Stimulated activated CD8-positive, alpha-beta memory T cell treated with anti-CD3 and anti-CD28 coated beads, Interleukin-7, amount 100 ng/mL, for 24 hours (primary cell): ENCODE data around the gene C2CD4C.
"Not testable (repeated sequence)": the region's sequence is repeated elsewhere in the genome, so short reads cannot be mapped to it uniquely, and the experiment has no call there.

ENCODE experiments used
- DNase-seq: peaks from one replicate; pipeline ENCODE4 v3.0.0-alpha.2; 2020; ENCODE audit warnings: low read depth

Gene C2CD4C

DNA sequence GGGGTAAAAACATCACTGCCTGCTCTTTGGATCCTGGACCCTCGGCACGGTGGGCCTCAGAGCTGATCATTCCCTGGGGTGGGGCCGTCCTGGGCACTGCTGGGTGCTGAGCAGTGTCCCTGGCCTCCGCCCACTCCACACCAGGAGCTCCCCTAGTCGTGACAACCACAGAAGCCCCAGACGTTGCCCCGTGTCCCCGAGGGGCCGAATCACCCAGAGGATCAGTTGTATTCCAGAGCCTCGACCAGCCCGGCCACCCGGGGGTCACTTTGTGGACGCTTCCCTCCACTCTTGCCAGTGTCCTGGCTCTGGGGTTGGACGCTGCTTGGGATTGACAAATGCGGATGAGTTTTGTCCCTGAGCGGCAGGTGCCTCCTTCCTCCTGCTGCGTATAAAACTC lies 10.2 kb downstream of the C2CD4C start:
- no peak for DNase-seq

DNA sequence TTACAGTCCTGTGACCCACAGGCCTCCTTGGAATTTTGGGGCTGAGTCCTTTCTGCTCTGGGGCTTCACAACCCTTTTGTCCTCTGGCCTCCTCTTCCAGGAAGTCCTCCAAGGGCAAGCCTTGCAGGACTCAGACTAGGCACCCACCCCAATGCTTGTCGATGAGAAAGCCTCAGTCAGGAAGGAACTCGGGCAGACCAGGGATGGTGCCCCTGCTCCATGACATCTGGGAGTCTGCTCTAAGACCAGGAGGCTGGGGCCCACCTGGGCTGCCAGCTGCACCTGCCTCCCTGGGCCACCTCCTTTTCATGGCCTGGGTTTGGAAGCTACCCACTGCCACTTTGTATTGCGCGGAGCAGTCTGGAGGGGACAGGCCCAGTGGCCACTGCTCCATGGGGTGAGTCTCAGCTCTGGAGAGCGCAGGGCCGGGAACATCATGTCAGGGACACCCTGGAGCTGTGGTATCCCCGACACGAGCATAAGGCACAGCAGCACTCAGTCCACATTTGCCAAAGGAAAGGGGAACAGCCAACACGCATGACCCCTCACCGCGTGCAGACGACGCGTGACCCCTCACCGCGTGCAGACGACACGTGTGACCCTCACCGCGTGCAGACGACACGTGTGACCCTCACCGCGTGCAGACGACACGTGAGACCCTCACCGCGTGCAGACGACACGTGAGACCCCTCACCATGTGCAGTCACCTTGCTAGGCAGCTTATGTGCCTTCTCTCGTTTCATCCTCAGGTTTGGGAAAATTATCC lies 10.8 kb downstream of the C2CD4C start:
- DNase-seq: no peak

DNA sequence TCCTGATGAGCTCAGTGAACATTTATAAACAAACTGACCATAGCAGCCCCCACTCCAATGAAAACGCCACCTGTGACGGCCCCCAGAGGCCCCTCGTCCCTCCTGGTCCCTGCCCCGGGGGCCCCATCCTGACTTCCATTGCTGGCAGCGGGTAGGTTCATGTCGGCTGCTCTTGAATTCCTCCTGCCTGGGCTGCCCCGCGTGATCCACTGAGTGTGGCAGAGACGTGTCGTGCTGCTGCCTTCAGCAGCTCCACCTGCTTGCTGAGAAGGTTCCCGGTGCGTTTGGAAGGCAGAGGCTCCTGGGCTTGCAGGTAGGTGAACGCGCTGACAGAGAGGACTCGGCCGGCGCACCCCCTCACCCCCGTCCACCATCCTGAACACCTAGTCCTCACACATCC lies 11.6 kb downstream of the C2CD4C start:
- no peak for DNase-seq

DNA sequence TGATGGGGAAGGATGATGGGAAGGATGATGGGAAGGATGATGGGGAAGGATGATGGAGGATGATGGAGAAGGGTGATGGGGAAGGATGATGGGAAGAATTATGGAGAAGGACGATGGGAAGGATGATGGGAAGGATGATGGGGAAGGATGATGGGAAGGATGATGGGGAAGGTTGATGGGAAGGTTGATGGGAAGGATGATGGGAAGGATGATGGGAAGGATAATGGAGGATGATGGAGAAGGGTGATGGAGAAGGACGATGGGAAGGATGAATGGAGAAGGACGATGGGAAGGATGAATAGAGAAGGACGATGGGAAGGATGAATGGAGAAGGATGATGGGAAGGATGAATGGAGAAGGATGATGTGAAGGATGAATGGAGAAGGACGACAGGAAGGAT lies 13.5 kb downstream of the C2CD4C start:
- DNase-seq: no peak

DNA sequence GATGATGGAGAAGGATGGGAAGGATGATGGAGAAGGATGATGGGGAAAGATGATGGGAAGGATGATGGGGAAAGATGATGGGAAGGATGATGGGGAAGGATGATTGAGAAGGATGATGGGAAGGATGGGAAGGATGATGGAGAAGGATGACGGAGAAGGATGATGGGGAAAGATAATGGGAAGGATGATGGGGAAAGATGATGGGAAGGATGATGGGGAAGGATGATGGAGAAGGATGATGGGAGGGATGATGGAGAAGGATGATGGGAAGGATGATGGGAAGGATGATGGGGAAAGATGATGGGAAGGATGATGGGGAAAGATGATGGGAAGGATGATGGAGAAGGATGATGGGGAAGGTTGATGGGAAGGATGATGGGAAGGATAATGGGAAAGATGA lies 14.1 kb downstream of the C2CD4C start:
- DNase-seq: not testable (repeated sequence)

DNA sequence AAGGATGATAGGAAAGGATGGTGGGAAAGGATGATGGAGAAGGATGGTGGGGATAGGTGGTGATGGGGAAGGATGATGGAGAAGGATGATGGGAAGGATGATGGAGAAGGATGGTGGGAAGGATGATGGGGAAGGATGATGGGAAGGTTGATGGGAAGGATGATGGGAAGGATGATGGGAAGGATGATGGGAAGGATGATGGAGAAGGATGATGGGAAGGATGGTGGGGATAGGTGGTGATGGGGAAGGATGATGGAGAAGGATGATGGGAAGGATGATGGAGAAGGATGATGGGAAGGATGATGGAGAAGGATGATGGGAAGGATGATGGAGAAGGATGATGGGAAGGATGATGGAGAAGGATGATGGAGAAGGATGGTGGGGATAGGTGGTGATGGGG lies 15.4 kb downstream of the C2CD4C start:
- DNase-seq: not testable (repeated sequence)

DNA sequence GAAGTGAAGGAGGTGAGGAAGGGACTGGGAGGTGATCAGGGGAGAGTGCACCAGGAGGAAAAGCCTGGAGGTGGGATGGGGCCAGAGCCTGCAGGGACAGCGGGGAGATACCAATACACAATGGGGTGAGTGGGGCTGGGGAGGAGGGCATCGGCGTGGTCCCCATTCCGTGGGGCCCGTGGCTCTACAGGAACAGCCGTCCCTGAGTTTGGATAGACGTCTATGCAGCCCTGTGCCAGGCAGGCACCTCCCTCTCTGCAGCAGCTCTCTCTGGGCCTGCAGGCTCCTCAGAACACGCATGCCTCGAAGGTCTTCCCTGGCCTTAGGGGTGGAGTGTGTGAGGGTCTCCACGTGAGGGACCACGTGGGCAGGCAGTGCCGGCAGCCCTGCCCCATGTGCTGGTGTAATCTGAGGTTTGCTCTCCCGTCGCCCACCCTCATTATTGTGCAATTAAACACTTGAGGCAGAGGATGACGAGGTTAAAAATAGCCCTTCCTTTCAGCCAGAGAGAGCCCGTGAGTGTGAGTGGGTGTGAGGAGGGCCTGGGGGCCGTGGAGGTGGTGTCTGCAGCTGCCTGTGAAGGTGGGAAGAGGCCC lies 16.5 kb downstream of the C2CD4C start:
- no peak for DNase-seq

DNA sequence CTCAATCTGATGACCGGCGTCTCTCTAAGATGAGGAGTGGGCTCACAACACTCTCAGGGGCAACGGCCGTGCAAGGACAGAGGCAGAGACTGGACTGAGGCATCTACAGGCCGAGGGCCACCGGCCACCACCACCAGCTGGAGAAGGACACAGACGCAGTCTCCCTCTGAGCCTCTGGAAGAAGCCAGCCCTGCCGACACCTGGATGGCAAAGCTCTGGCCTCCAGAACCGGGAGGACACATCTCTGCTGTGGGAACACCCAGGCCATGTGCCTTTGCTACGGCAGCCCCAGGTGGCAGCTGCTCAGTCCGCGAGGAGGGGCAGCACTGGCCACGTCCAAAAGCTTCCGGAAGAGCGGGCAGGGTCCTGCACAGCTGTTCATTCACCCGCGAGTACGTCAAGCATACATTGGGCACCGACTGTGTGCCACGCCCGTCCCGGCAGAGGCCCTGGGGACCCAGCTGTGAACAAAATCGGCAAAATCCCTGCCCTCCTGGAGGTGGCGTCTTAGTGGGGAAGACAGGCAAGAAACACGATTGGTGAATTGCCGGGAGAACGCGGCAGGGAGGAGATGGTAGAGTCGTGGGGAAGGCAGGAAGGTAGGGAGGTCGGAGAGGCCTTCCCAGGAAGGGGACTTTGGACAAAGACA lies 17.1 kb downstream of the C2CD4C start:
- DNase-seq: no peak

DNA sequence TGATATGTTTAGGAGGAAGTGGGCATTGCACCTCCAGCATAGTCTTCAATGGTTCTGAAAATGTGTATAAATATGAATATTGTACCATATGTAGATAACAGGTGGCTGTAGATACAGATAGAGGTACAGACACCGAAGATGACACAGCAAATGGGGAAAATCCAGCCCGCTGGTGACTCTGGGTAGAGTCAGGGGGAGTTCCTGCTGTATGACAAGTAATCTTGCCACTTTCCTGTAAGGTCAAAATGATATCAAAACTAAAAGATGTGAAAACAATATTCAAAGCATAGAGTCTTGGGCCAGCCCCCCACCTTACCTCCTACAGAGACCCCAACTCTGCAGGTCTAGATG lies 17.8 kb downstream of the C2CD4C start:
- no peak for DNase-seq

DNA sequence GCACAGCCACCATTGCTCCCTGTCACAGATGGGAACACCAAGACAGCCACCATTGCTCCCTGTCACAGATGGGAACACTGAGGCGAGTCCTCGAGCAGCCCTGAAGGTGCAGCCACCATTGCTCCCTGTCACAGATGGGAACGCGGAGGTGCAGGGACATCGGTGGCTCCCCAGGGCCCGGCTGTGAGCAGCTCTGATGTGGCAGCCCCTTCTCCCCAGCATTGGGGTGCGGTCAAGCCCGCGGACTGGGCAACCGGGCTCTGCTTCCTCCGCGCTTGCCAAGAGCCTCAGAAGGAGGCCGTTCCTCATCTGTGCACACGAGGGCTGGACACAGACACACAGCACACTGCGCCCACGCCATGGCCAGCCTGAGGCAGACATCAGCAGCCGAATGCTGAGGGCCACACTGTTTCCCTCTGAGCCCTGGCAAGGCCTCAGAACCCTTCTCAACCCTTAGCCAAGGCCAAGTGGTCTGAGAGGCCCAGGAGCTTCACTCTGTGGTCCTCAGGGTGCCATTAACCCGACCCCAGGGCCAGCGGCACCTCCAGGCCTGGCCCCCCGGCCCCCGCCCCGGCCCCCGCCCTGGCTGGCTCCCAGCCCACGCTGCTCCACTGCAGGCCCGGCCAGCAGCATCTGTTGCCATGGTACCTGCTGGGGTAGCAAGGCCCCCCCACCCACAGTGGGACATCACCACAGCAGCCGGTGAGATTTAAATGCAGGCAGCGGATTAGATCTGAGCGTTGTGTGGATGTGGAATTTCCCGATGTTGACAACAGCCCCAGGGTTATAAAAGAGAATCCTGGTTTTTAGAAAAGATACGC lies 18.4 kb downstream of the C2CD4C start:
- no peak for DNase-seq

DNA sequence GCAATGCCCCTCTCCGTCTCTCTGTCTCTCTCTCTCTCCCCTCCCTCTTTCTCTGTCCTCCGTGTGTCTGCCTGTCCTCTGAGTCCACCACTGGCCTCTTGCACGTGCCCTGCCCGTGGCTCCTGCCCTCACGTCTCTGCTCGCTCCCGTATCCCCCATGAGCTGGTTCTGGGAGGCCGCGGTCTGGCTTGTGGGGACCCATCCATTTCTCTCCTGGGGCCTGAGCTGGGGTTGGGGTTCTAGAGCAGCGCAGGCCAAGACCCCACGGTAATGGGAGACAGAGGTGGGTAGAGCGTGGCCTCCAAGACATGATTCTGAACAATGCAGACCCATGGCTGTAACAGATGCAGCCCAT lies 19.0 kb downstream of the C2CD4C start:
- DNase-seq: no peak

DNA sequence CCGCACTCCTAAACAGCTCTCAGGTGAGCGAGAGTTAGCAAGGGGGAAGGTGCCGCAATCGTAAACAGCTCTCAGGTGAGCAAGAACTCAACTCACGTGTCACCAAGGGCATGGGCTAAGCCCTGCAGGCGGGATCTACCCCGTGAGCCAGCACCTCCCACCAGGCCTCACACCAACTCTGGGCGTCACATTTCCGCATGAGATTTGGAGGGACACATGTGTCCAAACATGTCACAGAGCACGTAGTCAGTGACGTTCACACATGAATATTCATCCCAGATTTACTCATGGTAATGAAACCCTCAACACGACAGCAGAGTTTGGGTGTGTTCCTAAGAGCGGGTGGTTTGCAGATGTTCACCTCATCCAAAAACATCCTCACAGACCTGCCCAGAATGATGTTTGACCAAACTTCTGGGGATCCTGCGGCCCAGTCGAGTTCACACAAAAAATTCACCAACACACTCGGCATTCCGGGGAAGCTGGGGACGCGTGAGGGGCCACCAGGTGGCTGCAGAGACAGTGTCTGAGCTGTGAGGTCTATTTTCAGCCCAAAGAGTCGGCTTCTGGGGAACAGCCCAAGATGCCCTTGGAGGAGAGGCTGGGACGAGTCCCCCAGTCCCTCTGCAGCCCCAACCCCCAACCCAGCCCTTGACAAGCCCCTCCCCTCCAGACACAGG lies 19.6 kb downstream of the C2CD4C start:
- no peak for DNase-seq

DNA sequence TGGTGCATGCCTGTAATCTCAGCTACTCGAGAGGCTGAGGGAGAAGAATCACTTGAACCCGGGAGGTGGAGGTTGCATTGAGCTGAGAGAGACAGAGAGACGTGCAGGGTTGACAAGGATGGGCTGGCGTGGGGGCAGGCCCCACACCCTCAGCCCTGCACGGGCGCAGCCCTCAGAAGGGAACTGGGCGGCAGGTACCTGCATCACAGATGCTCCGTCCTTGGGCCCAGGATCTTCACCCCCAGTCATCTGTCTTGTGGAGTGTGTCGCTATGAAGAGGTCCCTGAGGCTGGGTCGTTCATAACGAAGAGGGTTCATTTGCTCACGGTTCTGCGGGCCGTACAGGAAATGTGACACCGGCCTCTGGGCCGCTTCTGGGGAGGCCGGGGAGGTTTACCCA lies 20.3 kb downstream of the C2CD4C start:
- no peak for DNase-seq

DNA sequence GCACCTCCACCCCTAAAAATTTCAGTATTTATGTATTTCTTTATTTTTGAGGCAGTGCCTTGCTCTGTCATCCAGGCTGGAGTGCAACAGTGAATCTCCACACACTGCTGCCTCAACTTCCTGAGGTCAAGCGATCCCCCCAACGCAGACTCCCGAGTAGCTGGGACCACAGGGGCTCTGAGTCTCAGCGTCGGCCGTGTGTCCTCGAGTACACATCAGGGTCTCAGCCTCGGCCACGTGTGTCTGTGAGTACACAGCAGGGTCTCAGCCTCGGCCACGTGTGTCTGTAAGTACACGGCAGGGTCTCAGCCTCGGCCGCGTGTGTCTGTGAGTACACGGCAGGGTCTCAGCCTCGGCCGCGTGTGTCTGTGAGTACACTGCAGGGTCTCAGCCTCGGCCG lies 21.2 kb downstream of the C2CD4C start:
- DNase-seq: no peak

DNA sequence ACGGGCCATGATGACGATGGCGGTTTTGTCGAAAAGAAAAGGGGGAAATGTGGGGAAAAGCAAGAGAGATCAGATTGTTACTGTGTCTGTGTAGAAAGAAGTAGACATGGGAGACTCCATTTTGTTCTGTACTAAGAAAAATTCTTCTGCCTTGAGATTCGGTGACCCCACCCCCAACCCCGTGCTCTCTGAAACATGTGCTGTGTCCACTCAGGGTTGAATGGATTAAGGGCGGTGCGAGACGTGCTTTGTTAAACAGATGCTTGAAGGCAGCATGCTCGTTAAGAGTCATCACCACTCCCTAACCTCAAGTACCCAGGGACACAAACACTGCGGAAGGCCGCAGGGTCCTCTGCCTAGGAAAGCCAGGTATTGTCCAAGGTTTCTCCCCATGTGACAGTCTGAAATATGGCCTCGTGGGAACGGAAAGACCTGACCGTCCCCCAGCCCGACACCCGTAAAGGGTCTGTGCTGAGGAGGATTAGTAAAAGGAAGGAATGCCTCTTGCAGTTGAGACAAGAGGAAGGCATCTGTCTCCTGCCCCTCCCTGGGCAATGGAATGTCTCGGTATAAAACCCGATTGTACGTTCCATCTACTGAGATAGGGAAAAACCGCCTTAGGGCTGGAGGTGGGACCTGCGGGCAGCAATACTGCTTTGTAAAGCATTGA lies 22.2 kb downstream of the C2CD4C start:
- not testable (repeated sequence) for DNase-seq

DNA sequence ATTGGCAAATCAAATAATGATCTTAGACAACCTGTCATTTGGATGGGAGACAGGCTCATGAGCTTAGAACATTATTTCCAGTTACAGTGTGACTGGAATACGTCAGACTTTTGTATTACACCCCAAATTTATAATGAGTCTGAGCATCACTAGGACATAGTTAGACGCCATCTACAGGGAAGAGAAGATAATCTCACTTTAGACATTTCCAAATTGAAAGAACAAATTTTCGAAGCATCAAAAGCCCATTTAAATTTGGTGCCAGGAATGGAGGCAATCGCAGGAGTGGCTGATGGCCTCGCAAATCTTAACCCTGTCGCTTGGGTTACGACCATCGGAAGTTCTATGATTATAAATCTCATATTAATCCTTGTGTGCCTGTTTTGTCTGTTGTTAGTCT lies 22.8 kb downstream of the C2CD4C start:
- not testable (repeated sequence) for DNase-seq

DNA sequence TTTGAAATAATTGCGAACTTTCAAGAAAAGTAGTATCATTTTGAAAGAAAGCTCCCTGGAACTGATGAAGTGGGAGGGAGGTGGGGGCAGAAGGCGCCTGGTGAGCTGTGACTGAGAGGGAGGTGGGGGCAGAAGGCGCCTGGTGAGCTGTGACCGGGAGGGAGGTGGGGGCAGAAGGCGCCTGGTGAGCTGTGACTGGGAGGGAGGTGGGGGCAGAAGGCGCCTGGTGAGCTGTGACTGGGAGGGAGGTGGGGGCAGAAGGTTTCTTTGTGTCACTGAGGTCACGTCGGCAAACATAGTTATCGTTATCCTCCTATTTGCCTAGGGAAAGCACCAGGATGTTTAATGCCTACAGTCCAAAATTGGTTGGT lies 24.2 kb downstream of the C2CD4C start:
- DNase-seq: no peak

DNA sequence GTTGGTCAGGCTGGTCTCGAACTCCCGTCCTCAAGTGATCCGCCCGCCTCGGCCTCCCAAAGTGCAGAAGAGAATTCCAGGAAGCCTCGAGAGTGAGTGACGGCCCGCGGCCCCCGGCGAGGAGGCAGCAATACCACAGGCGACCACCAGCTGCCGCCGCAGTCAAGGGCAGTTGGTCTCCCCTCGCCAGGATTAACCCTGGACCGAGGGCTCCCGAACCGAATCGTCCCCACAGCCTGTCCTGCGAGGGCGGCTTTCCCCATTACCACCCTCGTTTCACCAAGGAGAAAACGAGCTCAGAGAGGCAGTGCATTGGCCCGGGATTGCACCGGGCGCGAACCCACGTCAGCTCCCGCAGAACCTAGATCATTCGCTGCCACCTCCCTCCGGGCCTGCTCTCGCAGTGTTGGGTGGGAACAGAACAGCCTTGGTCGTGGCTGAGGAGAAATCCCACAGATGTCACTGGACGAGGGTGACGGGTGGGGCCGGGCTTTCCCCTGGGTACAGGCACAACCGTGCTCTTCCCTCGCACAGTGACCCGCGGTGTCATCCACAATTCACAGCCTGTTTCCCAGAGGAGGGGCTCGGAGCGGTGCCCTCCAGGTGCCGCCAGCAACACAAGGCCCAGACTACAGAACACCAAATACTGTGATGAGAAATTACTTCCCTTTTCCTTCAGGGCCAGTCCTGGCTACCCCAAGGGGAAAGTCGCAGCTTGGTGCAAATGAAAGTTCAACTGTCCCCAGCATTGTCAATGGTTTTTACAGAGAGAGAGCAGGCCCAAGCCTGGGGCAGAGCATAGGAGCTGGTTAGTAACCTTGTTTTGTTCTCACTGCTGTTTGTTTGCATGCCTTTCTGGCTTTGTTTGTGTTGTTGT lies 24.8 kb downstream of the C2CD4C start:
- DNase-seq: no peak

DNA sequence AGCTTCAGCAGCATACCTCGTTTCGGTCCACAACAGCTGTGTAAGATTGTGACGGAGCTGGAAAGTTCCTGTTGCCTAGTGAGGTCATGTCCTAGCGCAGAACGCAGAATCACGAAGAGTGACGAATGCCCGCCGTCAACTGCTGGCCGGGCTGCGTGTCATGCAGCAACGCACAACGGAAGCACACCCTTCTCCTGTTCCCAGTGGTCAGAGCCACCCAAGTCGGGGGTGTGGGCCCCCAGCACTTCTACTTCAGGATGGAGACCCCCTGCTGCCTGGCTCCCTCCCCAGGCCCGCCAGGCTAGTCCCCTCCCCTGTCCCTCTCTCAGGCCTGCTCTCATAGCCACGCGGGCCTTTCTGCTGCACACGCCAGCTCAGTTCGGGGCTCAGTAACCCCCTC lies 25.9 kb downstream of the C2CD4C start:
- DNase-seq: no peak

DNA sequence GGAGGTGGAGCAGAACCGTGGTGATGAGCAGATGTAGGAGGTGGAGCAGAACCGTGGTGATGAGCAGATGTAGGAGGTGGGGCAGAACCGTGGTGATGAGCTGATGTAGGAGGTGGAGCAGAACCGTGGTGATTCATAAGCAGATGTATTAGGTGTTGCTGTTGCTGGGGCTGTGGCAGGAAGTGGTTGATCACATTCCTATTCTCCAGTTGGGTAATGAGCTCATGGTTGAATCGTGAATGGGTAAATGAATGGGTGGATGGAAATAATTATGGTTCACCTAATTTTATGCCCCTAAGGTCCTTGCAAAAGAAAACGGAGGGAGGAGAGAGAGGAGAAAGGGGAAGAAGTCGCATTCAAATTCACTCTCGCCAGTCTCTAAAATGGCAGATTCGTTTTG lies 26.4 kb downstream of the C2CD4C start:
- DNase-seq: not testable (repeated sequence)

DNA sequence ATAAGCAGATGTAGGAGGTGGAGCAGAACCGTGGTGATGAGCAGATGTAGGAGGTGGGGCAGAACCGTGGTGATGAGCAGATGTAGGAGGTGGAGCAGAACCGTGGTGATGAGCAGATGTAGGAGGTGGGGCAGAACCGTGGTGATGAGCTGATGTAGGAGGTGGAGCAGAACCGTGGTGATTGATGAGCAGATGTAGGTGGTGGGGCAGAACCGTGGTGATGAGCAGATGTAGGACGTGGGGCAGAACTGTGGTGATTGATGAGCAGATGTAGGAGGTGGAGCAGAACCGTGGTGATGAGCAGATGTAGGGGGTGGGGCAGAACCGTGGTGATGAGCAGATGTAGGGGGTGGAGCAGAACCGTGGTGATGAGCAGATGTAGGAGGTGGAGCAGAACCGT lies 27.0 kb downstream of the C2CD4C start:
- DNase-seq: not testable (repeated sequence)
